Stimulated activated CD8-positive, alpha-beta memory T cell treated with anti-CD3 and anti-CD28 coated beads, Interleukin-2, amount 100 ng/mL, for 48 hours (primary cell): ENCODE results near the gene NDUFA12.
A peak's percentile ranks its signal among the peaks of the same experiment; 100 is the strongest.
"Not testable (repeated sequence)": the region's sequence is repeated elsewhere in the genome, so short reads cannot be mapped to it uniquely, and the experiment has no call there.

ENCODE experiments used
- DNase-seq, 2 donors: peaks; one replicate each; pipeline ENCODE4 v3.0.0-alpha.2; 2020; ENCODE audit warnings: low read depth in 2 of 2

Gene NDUFA12

GRCh38 chr12:95003213-95003920 lies at the start of gene NDUFA12:
Gene NDUFA12, minus strand, starts transcription at chr12:95003697. Its CDS starts 17 bp downstream, at chr12:95003680.
- DNase-seq, result peak; percentile 95 to 96

- no peak for DNase-seq
Observed at GRCh38 chr12:95051241-95051640, 47.7 kb upstream of the NDUFA12 start.

- no peak for DNase-seq
Observed at GRCh38 chr12:95037906-95038305, 34.4 kb upstream of the NDUFA12 start.

GRCh38 chr12:95034750-95035149 lies 31.3 kb upstream of the NDUFA12 start:
- DNase-seq, result no peak

- no peak for DNase-seq
Observed at GRCh38 chr12:95022477-95022876, 19.0 kb upstream of the NDUFA12 start.

GRCh38 chr12:95017482-95017881 lies 14.0 kb upstream of the NDUFA12 start:
- no peak for DNase-seq

- DNase-seq, result no peak
Observed at GRCh38 chr12:95016120-95016519, 12.6 kb upstream of the NDUFA12 start.

GRCh38 chr12:95014554-95014953 lies 11.1 kb upstream of the NDUFA12 start:
- no peak for DNase-seq

- DNase-seq, result no peak
Observed at GRCh38 chr12:95006206-95006605, 2.7 kb upstream of the NDUFA12 start.

GRCh38 chr12:95004610-95005009 lies 1.1 kb upstream of the NDUFA12 start:
- no peak for DNase-seq

GRCh38 chr12:95003921-95004272 lies 400 bp upstream of the NDUFA12 start:
- no peak for DNase-seq

GRCh38 chr12:95002754-95003153 lies 743 bp downstream of the NDUFA12 start:
- DNase-seq, result no peak

- no peak for DNase-seq
Observed at GRCh38 chr12:94998326-94998725, 5.2 kb downstream of the NDUFA12 start.

- no peak for DNase-seq
Observed at GRCh38 chr12:94997726-94998125, 5.8 kb downstream of the NDUFA12 start.

GRCh38 chr12:94997061-94997460 lies 6.4 kb downstream of the NDUFA12 start:
- no peak for DNase-seq

GRCh38 chr12:94994312-94994711 lies 9.2 kb downstream of the NDUFA12 start:
- DNase-seq, result no peak

GRCh38 chr12:94993855-94994254 lies 9.6 kb downstream of the NDUFA12 start:
- not testable (repeated sequence) for DNase-seq

- DNase-seq, result no peak
Observed at GRCh38 chr12:94990222-94990621, 13.3 kb downstream of the NDUFA12 start.

- no peak for DNase-seq
Observed at GRCh38 chr12:94988471-94988870, 15.0 kb downstream of the NDUFA12 start.

- no peak for DNase-seq
Observed at GRCh38 chr12:94987801-94988200, 15.7 kb downstream of the NDUFA12 start.

GRCh38 chr12:94987076-94987669 lies 16.3 kb downstream of the NDUFA12 start:
- DNase-seq, result no peak

- DNase-seq, result not testable (repeated sequence)
Observed at GRCh38 chr12:94985099-94985498, 18.4 kb downstream of the NDUFA12 start.

GRCh38 chr12:94983321-94983720 lies 20.2 kb downstream of the NDUFA12 start:
- DNase-seq, result no peak

- no peak for DNase-seq
Observed at GRCh38 chr12:94982456-94982855, 21.0 kb downstream of the NDUFA12 start.
